CD4-positive, alpha-beta T cell (primary cell): ENCODE results near the gene NFATC1. TPM values are rescaled to one million over a fixed set of nuclear protein-coding genes. Genes with fewer than 3 reads are reported as not detected.

ENCODE experiments used
- ATAC-seq: fragments of 200-7000 bp; cut with Tn5 transposase; one replicate; pipeline ENCODE4 v1.10.0; 2022; ENCODE audit warnings: mild to moderate bottlenecking; ENCODE audit not compliant: poor library complexity
- CTCF ChIA-PET: fragments of 350-600 bp; sonication (Branson Sonifier 250); formaldehyde crosslinking; loops from one replicate; lab custom pipeline; 2021; ENCODE audit warnings: antibody characterized with exemption, inconsistent platforms; lab: Charles Lee
- POLR2A ChIA-PET: fragments of 350-600 bp; sonication (Branson Sonifier 250); formaldehyde crosslinking; loops from one replicate; lab custom pipeline; 2021; ENCODE audit warnings: antibody characterized with exemption, inconsistent platforms; lab: Charles Lee
- DNase-seq, 14 experiments: peaks; one replicate each; pipeline ENCODE4 v3.0.0-alpha.2; 2013 to 2020; ENCODE audit warnings: mixed read lengths in 2 of 14
- H3K27ac ChIP-seq, 2 donors: one replicate each; pipeline versions ENCODE4 v1.5.1 to v1.7.0; 2013; ENCODE audit warnings: low read length in 2 of 2, low read depth in 1 of 2, mild to moderate bottlenecking in 1 of 2
- H3K27me3 ChIP-seq, 2 experiments: 1 replicate in 1 of 2; 2 replicates in 1 of 2; pipeline versions ENCODE4 v1.6.1 to v1.7.0; 2013; ENCODE audit warnings: low read length in 2 of 2, control low read depth in 1 of 2, mild to moderate bottlenecking in 1 of 2, moderate library complexity in 1 of 2; ENCODE audit not compliant: insufficient read depth in 2 of 2, control insufficient read depth in 1 of 2
- H3K36me3 ChIP-seq: one replicate; pipeline ENCODE4 v1.6.1; 2013; ENCODE audit warnings: low read length, control low read depth; ENCODE audit not compliant: insufficient read depth
- H3K4me1 ChIP-seq: one replicate; pipeline ENCODE4 v1.6.1; 2013; ENCODE audit warnings: low read length, control low read depth; ENCODE audit not compliant: insufficient read depth
- H3K4me3 ChIP-seq: one replicate; pipeline ENCODE4 v1.5.1; 2013; ENCODE audit warnings: mild to moderate bottlenecking, low read length, moderate library complexity
- H3K9me3 ChIP-seq, 2 experiments: 1 replicate in 1 of 2; 2 replicates in 1 of 2; pipeline versions ENCODE4 v1.6.1 to v1.7.0; 2013; ENCODE audit warnings: low read length in 2 of 2, mild to moderate bottlenecking in 2 of 2, control low read depth in 1 of 2, moderate library complexity in 1 of 2; ENCODE audit not compliant: control insufficient read depth in 1 of 2, insufficient read depth in 1 of 2
- H3K27ac Mint-ChIP-seq: one replicate; pipeline ENCODE4 v1.8.0; 2020; ENCODE audit warnings: mixed read lengths
- H3K27me3 Mint-ChIP-seq: one replicate; pipeline ENCODE4 v1.8.0; 2021; ENCODE audit warnings: mixed read lengths
- H3K36me3 Mint-ChIP-seq: one replicate; pipeline ENCODE4 v1.8.0; 2021; ENCODE audit warnings: low read depth, mixed read lengths
- H3K4me1 Mint-ChIP-seq: one replicate; pipeline ENCODE4 v1.8.0; 2021; ENCODE audit warnings: low read depth, mixed read lengths
- H3K4me3 Mint-ChIP-seq: one replicate; pipeline ENCODE4 v1.8.0; 2020; ENCODE audit warnings: mild to moderate bottlenecking, mixed read lengths
- H3K9me3 Mint-ChIP-seq: one replicate; pipeline ENCODE4 v1.8.0; 2020; ENCODE audit warnings: mixed read lengths
- CTCF ChIP-seq: fragments of 200-600 bp; IDR thresholded peaks from one replicate; pipeline ENCODE4 v1.8.0; 2022; ENCODE audit warnings: antibody characterized with exemption, mild to moderate bottlenecking
- intact Hi-C, 2 experiments: fragments of 100-400 bp; cut with DNase I in 1 of 2; cut with micrococcal nuclease in 1 of 2; formaldehyde crosslinking; loops; one replicate each; pipeline versions ENCODE4 v1.15.1 to v1.9.0; 2023 to 2025; cut with DNase I, micrococcal nuclease
- total RNA-seq, 174 experiments: library from RNA in 2 of 174; stranded (reverse) in 2 of 174; gene quantifications; one replicate each; pipeline ENCODE4 v1.2.3 and lab custom pipeline; 2021 to 2026

Gene NFATC1
- total RNA-seq, 2 experiments from 2014 or later: 107 to 113 TPM

GRCh38 chr18:79522451-79523205 lies 126.9 kb downstream of the NFATC1 start:
- CTCF ChIA-PET: interaction anchor here (1.2 to 1.7 kb wide), 5 partner anchors 117 to 143 kb away, joined by 4 to 7 read pairs (median 5); partner anchors contain the start of gene NFATC1
- H3K4me1 ChIP-seq: peaks cover 88% of the 10 kb centered on the region
- POLR2A ChIA-PET: interaction anchor here (0.8 to 2.9 kb wide), 15 partner anchors 16 to 158 kb away, joined by 3 to 51 read pairs (median 5); partner anchors contain the start of gene NFATC1
- Mint-ChIP-seq H3K27ac (peak overlapping the region; percentile 96), H3K4me3 (peak overlapping the region; percentile 92), H3K9me3 (no peaks in the 10 kb centered on the region), H3K27me3 (no peaks in the 10 kb centered on the region), H3K36me3 (peaks cover 18% of the 10 kb centered on the region), H3K4me1 (peaks cover 85% of the 10 kb centered on the region)
- H3K27ac ChIP-seq: peak overlapping the region; percentile 84 to 92
- H3K9me3 ChIP-seq: no peaks in the 10 kb centered on the region
- H3K27me3 ChIP-seq: no peaks in the 10 kb centered on the region
- peak; percentile 19 for ATAC-seq
- H3K36me3 ChIP-seq: peaks cover 4% of the 10 kb centered on the region
- intact Hi-C loops: loop anchor here (2.0 to 10.0 kb wide), 5 partner anchors 16 to 442 kb away; partner anchors contain the start of genes CTDP1 (in 1 of the 2), HSBP1L1 (in 1 of the 2) and NFATC1 (in 1 of the 2)
- TF ChIP-seq CTCF: no peak
- H3K4me3 ChIP-seq: peak overlapping the region; percentile 48
- peak; percentile 49 to 86 (median 65) for DNase-seq

DNA sequence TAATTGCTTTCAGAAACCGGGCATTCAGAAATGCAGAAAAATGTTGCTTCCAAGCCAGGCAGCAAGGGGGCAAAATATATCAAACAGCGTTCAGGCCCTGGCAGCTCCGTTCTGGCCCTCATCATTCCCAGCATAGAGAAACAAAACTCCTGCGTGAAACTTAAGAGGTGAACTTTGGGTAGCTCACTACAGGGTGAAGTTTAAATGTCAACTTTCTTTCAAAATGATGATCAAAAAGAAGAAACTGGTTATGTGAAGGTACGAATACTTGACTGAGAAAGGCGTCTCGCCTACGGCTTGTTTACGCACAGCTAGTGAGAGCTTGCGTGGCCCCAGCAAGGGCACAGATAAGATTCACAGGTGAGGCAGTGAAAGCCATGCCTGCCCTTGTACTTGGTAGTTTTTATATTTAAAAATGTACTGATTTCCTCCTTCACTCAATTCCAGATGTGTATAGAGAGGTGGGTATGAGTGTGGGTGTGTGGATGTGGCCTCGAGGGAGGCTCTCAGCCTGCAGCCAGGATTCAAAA lies 127.5 kb downstream of the NFATC1 start:
- no peaks in the 10 kb centered on the region for H3K27me3 ChIP-seq
- peaks cover 82% of the 10 kb centered on the region for H3K4me1 ChIP-seq
- ATAC-seq: peak; percentile 69
- H3K27me3 Mint-ChIP-seq: no peaks in the 10 kb centered on the region
- H3K9me3 ChIP-seq: no peaks in the 10 kb centered on the region
- TF ChIP-seq CTCF: no peak
- H3K4me3 ChIP-seq: peak overlapping the region; percentile 48
- H3K36me3 ChIP-seq: peaks cover 11% of the 10 kb centered on the region
- intact Hi-C loops: loop anchor here (2.0 to 10.0 kb wide), 5 partner anchors 16 to 442 kb away; partner anchors contain the start of genes CTDP1 (in 1 of the 2), HSBP1L1 (in 1 of the 2) and NFATC1 (in 1 of the 2)
- peaks cover 82% of the 10 kb centered on the region for H3K4me1 Mint-ChIP-seq
- H3K9me3 Mint-ChIP-seq: no peaks in the 10 kb centered on the region
- peak in 11 of 14 experiments; percentile 30 to 82 (median 51) for DNase-seq
- peaks cover 24% of the 10 kb centered on the region for H3K36me3 Mint-ChIP-seq
- ChIA-PET CTCF (interaction anchor here (0.7 to 1.7 kb wide), 6 partner anchors 107 to 144 kb away, joined by 3 to 7 read pairs (median 4); partner anchors contain the start of gene NFATC1), POLR2A (interaction anchor here (0.8 to 2.9 kb wide), 19 partner anchors 10 to 157 kb away, joined by 3 to 51 read pairs (median 4); partner anchors contain the start of gene NFATC1)
- H3K27ac ChIP-seq: peak overlapping the region; percentile 84 to 92
- peak overlapping the region; percentile 96 for H3K27ac Mint-ChIP-seq
- H3K4me3 Mint-ChIP-seq: peak overlapping the region; percentile 92

DNA sequence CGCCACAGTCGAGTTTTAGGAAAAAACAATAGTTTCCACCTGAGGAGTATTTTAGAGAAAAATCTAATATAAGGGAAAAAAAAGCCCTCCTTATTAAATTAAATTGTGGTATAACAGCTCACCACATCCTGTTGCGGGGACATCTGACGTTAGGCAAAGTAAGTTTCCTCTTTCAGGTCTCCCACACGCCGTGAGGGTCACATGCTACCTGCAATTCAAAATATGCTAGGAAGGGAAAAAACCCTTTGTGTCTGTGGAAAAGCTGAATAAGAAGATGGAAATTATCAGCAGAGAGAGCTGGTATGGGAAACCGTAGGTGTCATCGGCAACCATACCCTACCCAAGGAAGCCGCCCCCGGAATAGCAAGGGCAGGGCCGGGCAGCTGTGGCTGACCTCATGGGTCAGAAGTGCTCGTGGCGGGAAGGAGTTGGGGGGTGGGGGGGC lies 128.0 kb downstream of the NFATC1 start:
- H3K9me3 Mint-ChIP-seq: no peaks in the 10 kb centered on the region
- peak in 13 of 14 experiments; percentile 45 to 91 (median 61) for DNase-seq
- Histone ChIP-seq H3K4me3 (peak overlapping the region; percentile 48), H3K9me3 (no peaks in the 10 kb centered on the region), H3K27ac (peak overlapping the region; percentile 84 to 92), H3K27me3 (no peaks in the 10 kb centered on the region), H3K4me1 (peaks cover 77% of the 10 kb centered on the region), H3K36me3 (peaks cover 16% of the 10 kb centered on the region)
- no peaks in the 10 kb centered on the region for H3K27me3 Mint-ChIP-seq
- intact Hi-C loops: loop anchor here (2.0 to 10.0 kb wide), 5 partner anchors 17 to 441 kb away; partner anchors contain the start of genes CTDP1 (in 1 of the 2), HSBP1L1 (in 1 of the 2) and NFATC1 (in 1 of the 2)
- peaks cover 29% of the 10 kb centered on the region for H3K36me3 Mint-ChIP-seq
- peak overlapping the region; percentile 92 for H3K4me3 Mint-ChIP-seq
- TF ChIP-seq CTCF: no peak
- H3K27ac Mint-ChIP-seq: peak overlapping the region; percentile 96
- ChIA-PET POLR2A (interaction anchor here (0.7 to 2.9 kb wide), 16 partner anchors 10 to 155 kb away, joined by 3 to 51 read pairs (median 6); partner anchors contain the start of gene NFATC1), CTCF (interaction anchor here (0.6 to 1.7 kb wide), 7 partner anchors 107 to 144 kb away, joined by 3 to 7 read pairs (median 4); partner anchors contain the start of gene NFATC1)
- ATAC-seq: peak; percentile 52
- H3K4me1 Mint-ChIP-seq: peaks cover 82% of the 10 kb centered on the region
